SK-N-SH (cell line): ENCODE measurements around the gene SDR42E1. TPM values are rescaled to one million over a fixed set of nuclear protein-coding genes. Genes with fewer than 3 reads are reported as not detected.

Source experiments
- CTCF ChIA-PET: fragments of 300-600, 350-600 bp; formaldehyde crosslinking; extraction: SDS; loops from one replicate; lab custom pipeline; 2021; lab: Yijun Ruan, JAX
- POLR2A ChIA-PET: fragments of 350-600 bp; sonication (Branson Sonifier 250); formaldehyde crosslinking; extraction: SDS; loops from one replicate; lab custom pipeline; 2020; ENCODE audit warnings: antibody characterized with exemption, inconsistent platforms; lab: Yijun Ruan, JAX
- DNase-seq: peaks from one replicate; pipeline ENCODE4 v3.0.0; 2012
- H2AFZ ChIP-seq: fragments of 200-600 bp; sonication (generic); 2 replicates; pipeline ENCODE4 v1.8.1; 2016; ENCODE audit warnings: antibody characterized with exemption, mild to moderate bottlenecking, low read depth
- H3F3A ChIP-seq: fragments of 200-600 bp; sonication (generic); replicated peaks from 2 replicates; pipeline ENCODE3; 2016; ENCODE audit warnings: antibody characterized with exemption, mild to moderate bottlenecking; ENCODE audit not compliant: insufficient read depth
- H3K27ac ChIP-seq, 2 experiments: fragments of 200-500 bp in 1 of 2; fragments of 200-600 bp in 1 of 2; sonication (Bioruptor generic) in 1 of 2; sonication (generic), shearing (Covaris generic) in 1 of 2; 2 replicates each; pipeline versions ENCODE4 v1.5.1 to v1.6.1; 2014 to 2016; ENCODE audit warnings: low read depth in 2 of 2, inconsistent platforms in 1 of 2, low read length in 1 of 2, mild to moderate bottlenecking in 1 of 2, mixed read lengths in 1 of 2
- H3K27me3 ChIP-seq: fragments of 200-600 bp; sonication (generic), shearing (Covaris generic); 2 replicates; pipeline ENCODE4 v1.6.1; 2016; ENCODE audit warnings: mixed run types; ENCODE audit not compliant: insufficient read depth
- H3K36me3 ChIP-seq, 2 experiments: fragments of 200-500 bp in 1 of 2; fragments of 200-600 bp in 1 of 2; sonication (Bioruptor generic) in 1 of 2; sonication (generic) in 1 of 2; replicated peaks in 1 of 2; 2 replicates each; pipeline versions ENCODE3 to v1.5.1; 2014 to 2016; ENCODE audit warnings: low read length in 1 of 2, mild to moderate bottlenecking in 1 of 2; ENCODE audit not compliant: insufficient read depth in 2 of 2, control insufficient read depth in 1 of 2
- H3K4me1 ChIP-seq, 2 experiments: fragments of 200-500 bp in 1 of 2; fragments of 200-600 bp in 1 of 2; sonication (Bioruptor generic) in 1 of 2; sonication (generic), shearing (Covaris generic) in 1 of 2; 2 replicates each; pipeline versions ENCODE4 v1.5.1 to v1.6.1; 2014 to 2016; ENCODE audit warnings: low read depth in 1 of 2, low read length in 1 of 2, mixed run types in 1 of 2; ENCODE audit not compliant: insufficient read depth in 2 of 2, control insufficient read depth in 1 of 2
- H3K4me2 ChIP-seq: fragments of 200-600 bp; sonication (generic), shearing (Covaris generic); 2 replicates; pipeline ENCODE4 v1.6.1; 2017; ENCODE audit warnings: mixed run types
- H3K4me3 ChIP-seq, 2 experiments: fragments of 200-500 bp in 1 of 2; fragments of 200-600 bp in 1 of 2; sonication (Bioruptor generic) in 1 of 2; sonication (generic), shearing (Covaris generic) in 1 of 2; 2 replicates each; pipeline versions ENCODE4 v1.5.1 to v1.8.1; 2014 to 2016; ENCODE audit warnings: low read depth in 2 of 2, inconsistent platforms in 1 of 2, low read length in 1 of 2, mild to moderate bottlenecking in 1 of 2, mixed read lengths in 1 of 2, moderate library complexity in 1 of 2
- H3K79me2 ChIP-seq: fragments of 200-600 bp; sonication (generic); 2 replicates; pipeline ENCODE4 v1.8.1; 2017; ENCODE audit warnings: mild to moderate bottlenecking; ENCODE audit not compliant: insufficient read depth
- H3K9ac ChIP-seq: fragments of 200-600 bp; sonication (generic); 2 replicates; pipeline ENCODE4 v1.6.1; 2017; ENCODE audit warnings: mixed run types
- H3K9me2 ChIP-seq: fragments of 200-600 bp; sonication (generic); 2 replicates; pipeline ENCODE4 v1.6.1; 2017; ENCODE audit warnings: mixed run types
- H3K9me3 ChIP-seq: fragments of 200-600 bp; sonication (generic); 2 replicates; pipeline ENCODE4 v1.6.1; 2017; ENCODE audit warnings: mixed run types, mild to moderate bottlenecking, moderate library complexity
- H4K20me1 ChIP-seq: fragments of 200-600 bp; sonication (generic); 2 replicates; pipeline ENCODE4 v1.6.1; 2017; ENCODE audit warnings: mild to moderate bottlenecking, mixed run types; ENCODE audit not compliant: insufficient read depth
- CHD2 ChIP-seq: fragments of 150-350 bp; IDR thresholded peaks from 2 replicates; pipeline ENCODE4 v1.6.1; 2018; ENCODE audit warnings: low read length; ENCODE audit not compliant: partially characterized antibody
- EZH2phosphoT487 ChIP-seq: fragments of 200-600 bp; sonication (generic); IDR thresholded peaks from 2 replicates; pipeline ENCODE4 v1.6.1; 2017; ENCODE audit warnings: low read depth, mixed run types, mild to moderate bottlenecking, antibody characterized with exemption, moderate library complexity, borderline replicate concordance
- FOXM1 ChIP-seq: IDR thresholded peaks from 2 replicates; pipeline ENCODE4 v1.4.0; 2012; ENCODE audit warnings: low read depth, mild to moderate bottlenecking
- GATA2 ChIP-seq: sonication (generic); formaldehyde crosslinking; IDR thresholded peaks from 2 replicates; pipeline ENCODE4 v1.5.0; 2020; ENCODE audit warnings: mild to moderate bottlenecking, missing genetic modification reagents
- JUND ChIP-seq: IDR thresholded peaks from 2 replicates; pipeline ENCODE4 v1.4.0; 2012
- MXI1 ChIP-seq: IDR thresholded peaks from 2 replicates; pipeline ENCODE4 v1.6.1; 2012; ENCODE audit warnings: mild to moderate bottlenecking, low read depth, low read length, improper control_type of control experiment
- NFIC ChIP-seq: IDR thresholded peaks from 2 replicates; pipeline ENCODE4 v1.4.0; 2012; ENCODE audit warnings: borderline replicate concordance
- NRF1 ChIP-seq: IDR thresholded peaks from 2 replicates; pipeline ENCODE4 v1.6.1; 2012; ENCODE audit warnings: low read depth, mild to moderate bottlenecking, low read length
- RCOR1 ChIP-seq: fragments of 150-350 bp; IDR thresholded peaks from 2 replicates; pipeline ENCODE4 v1.6.1; 2017; ENCODE audit warnings: antibody characterized with exemption, low read length
- REST ChIP-seq: IDR thresholded peaks from 2 replicates; pipeline ENCODE4 v1.6.1; 2012; ENCODE audit warnings: mild to moderate bottlenecking, low read depth, low read length, moderate library complexity
- RXRA ChIP-seq: IDR thresholded peaks from 2 replicates; pipeline ENCODE4 v1.4.0; 2012; ENCODE audit warnings: low read depth, mild to moderate bottlenecking, borderline replicate concordance
- SMC3 ChIP-seq: IDR thresholded peaks from 2 replicates; pipeline ENCODE4 v1.6.1; 2012; ENCODE audit warnings: low read depth, low read length, improper control_type of control experiment
- TCF12 ChIP-seq: IDR thresholded peaks from 2 replicates; pipeline ENCODE4 v1.4.0; 2012
- USF1 ChIP-seq: IDR thresholded peaks from 2 replicates; pipeline ENCODE4 v1.4.0; 2012; ENCODE audit warnings: low read depth, borderline replicate concordance
- WGBS: methylation state at CpG from one replicate; pipeline ENCODE4 v1.1.6; 2017; ENCODE audit warnings: low lambda C conversion rate; 5-methylcytosine and 5-hydroxymethylcytosine counted together
- polyA plus RNA-seq, 3 experiments: library from polyadenylated mRNA; depleted of rRNA; stranded (reverse); fragments of >200 nt; gene quantifications; 2 replicates each; pipeline ENCODE4 v1.2.3, GENCODE V29; 2012

The SDR42E1 gene
- polyA plus RNA-seq, 1 of the 3 experiments (the other 2 are of a cell fraction): not detected

- H3K9me2 ChIP-seq: no peaks in the 10 kb centered on the region
- H3K27me3 ChIP-seq: peaks cover 10% of the 10 kb centered on the region; the same call in 1 of the 2 replicates
- no peak overlapping the region for H3K9ac ChIP-seq
- H3K36me3 ChIP-seq: no peaks in the 10 kb centered on the region
- WGBS: 40% methylated on average over 3 of the region's 4 CpGs
- POLR2A ChIA-PET: no interaction called here
- H3F3A ChIP-seq: no peaks in the 10 kb centered on the region
- H4K20me1 ChIP-seq: no peaks in the 10 kb centered on the region
- CTCF ChIA-PET: interaction anchor here (0.9 to 1.1 kb wide), 2 partner anchors 139 to 238 kb away, joined by 3 read pairs; no protein-coding TSS in a partner anchor
- no peak overlapping the region for H3K27ac ChIP-seq
- no peak overlapping the region for H3K4me3 ChIP-seq
- no peak overlapping the region for H2AFZ ChIP-seq
- DNase-seq: no peak
- no peak for TF ChIP-seq GATA2
- TF ChIP-seq USF1: no peak
- no peak for TF ChIP-seq REST
- no peak for TF ChIP-seq RXRA
- no peak for TF ChIP-seq SMC3
- no peak for TF ChIP-seq NFIC
- TF ChIP-seq NRF1: no peak
- no peaks in the 10 kb centered on the region for H3K9me3 ChIP-seq
- H3K79me2 ChIP-seq: no peaks in the 10 kb centered on the region
- no peaks in the 10 kb centered on the region for H3K4me1 ChIP-seq
- no peak overlapping the region for H3K4me2 ChIP-seq
Observed at GRCh38 chr16:82024883-82025282, 13.6 kb upstream of the SDR42E1 start.

- Histone ChIP-seq H3K4me3 (no peak overlapping the region), H3K36me3 (no peaks in the 10 kb centered on the region), H3K9me2 (no peaks in the 10 kb centered on the region), H2AFZ (no peak overlapping the region), H3K9ac (no peak overlapping the region), H3K27me3 (peaks cover 10% of the 10 kb centered on the region; the same call in 1 of the 2 replicates), H3K27ac (no peak overlapping the region), H3K4me2 (no peak overlapping the region), H3F3A (no peaks in the 10 kb centered on the region), H3K4me1 (no peaks in the 10 kb centered on the region), H3K79me2 (no peaks in the 10 kb centered on the region), H4K20me1 (no peaks in the 10 kb centered on the region), H3K9me3 (no peaks in the 10 kb centered on the region)
- no peak for DNase-seq
- WGBS: 80% methylated on average over 1 of the region's 1 CpG
- ChIA-PET POLR2A (no interaction called here), CTCF (interaction anchor here (0.9 to 1.1 kb wide), 2 partner anchors 139 to 239 kb away, joined by 3 read pairs; no protein-coding TSS in a partner anchor)
- TF ChIP-seq RCOR1 (no peak), NFIC (no peak), FOXM1 (no peak), CHD2 (no peak), TCF12 (no peak), GATA2 (no peak), EZH2phosphoT487 (no peak), REST (no peak), MXI1 (no peak), JUND (no peak)
Observed at GRCh38 chr16:82024316-82024715, 13.0 kb upstream of the SDR42E1 start.
